DOHH2 (cell line): ENCODE results near the gene CLEC20A.

Experiments used
- H3F3A ChIP-seq: fragments of 200-600 bp; sonication (generic), shearing (Covaris generic); 2 replicates; pipeline ENCODE4 v1.6.0; 2016; ENCODE audit warnings: antibody characterized with exemption, mild to moderate bottlenecking; ENCODE audit not compliant: control insufficient read depth, insufficient read depth
- H3K27ac ChIP-seq: fragments of 200-600 bp; sonication (generic); 2 replicates; pipeline ENCODE4 v1.5.1; 2014; ENCODE audit warnings: low read depth, mild to moderate bottlenecking, low read length, moderate library complexity
- H3K27me3 ChIP-seq: fragments of 200-600 bp; sonication (generic); 2 replicates; pipeline ENCODE4 v1.6.1; 2014; ENCODE audit warnings: mild to moderate bottlenecking, low read length, mixed read lengths; ENCODE audit not compliant: control insufficient read depth
- H3K36me3 ChIP-seq: fragments of 200-600 bp; sonication (generic); 2 replicates; pipeline ENCODE4 v1.6.1; 2014; ENCODE audit warnings: mild to moderate bottlenecking, low read length, moderate library complexity, mixed read lengths; ENCODE audit not compliant: control insufficient read depth
- H3K4me1 ChIP-seq: fragments of 200-600 bp; sonication (generic); 2 replicates; pipeline ENCODE4 v1.6.1; 2014; ENCODE audit warnings: mild to moderate bottlenecking, low read length, mixed read lengths; ENCODE audit not compliant: control insufficient read depth
- H3K4me2 ChIP-seq: fragments of 200-600 bp; sonication (generic); 2 replicates; pipeline ENCODE4 v1.6.0; 2014; ENCODE audit warnings: mild to moderate bottlenecking, low read length, moderate library complexity
- H3K4me3 ChIP-seq: fragments of 200-600 bp; sonication (generic); 2 replicates; pipeline ENCODE4 v1.5.1; 2014; ENCODE audit warnings: mild to moderate bottlenecking, low read length, mixed read lengths
- H3K79me2 ChIP-seq: fragments of 200-600 bp; sonication (generic); 2 replicates; pipeline ENCODE4 v1.6.1; 2014; ENCODE audit warnings: mild to moderate bottlenecking, low read length, mixed read lengths; ENCODE audit not compliant: control insufficient read depth
- H3K9me2 ChIP-seq: fragments of 200-600 bp; sonication (generic); replicated peaks from 2 replicates; pipeline ENCODE4 v1.6.1; 2014; ENCODE audit warnings: mild to moderate bottlenecking, low read length, mixed read lengths; ENCODE audit not compliant: control insufficient read depth
- H3K9me3 ChIP-seq: fragments of 200-600 bp; sonication (generic); 2 replicates; pipeline ENCODE4 v1.6.1; 2014; ENCODE audit warnings: antibody characterized with exemption, low read length, mixed read lengths; ENCODE audit not compliant: control insufficient read depth, insufficient read depth
- H4K20me1 ChIP-seq: fragments of 200-600 bp; sonication (generic); 2 replicates; pipeline ENCODE4 v1.6.0; 2014; ENCODE audit warnings: low read depth, mild to moderate bottlenecking, antibody characterized with exemption, low read length, moderate library complexity; ENCODE audit not compliant: control insufficient read depth, insufficient read depth
- CTCF ChIP-seq: fragments of 200-600 bp; sonication (generic); IDR thresholded peaks from one replicate; pipeline ENCODE4 v1.5.1; 2014; ENCODE audit warnings: antibody characterized with exemption, mild to moderate bottlenecking, low read depth, low read length; ENCODE audit not compliant: poor library complexity, severe bottlenecking
- EZH2phosphoT487 ChIP-seq: fragments of 200-600 bp; sonication (generic); IDR thresholded peaks from 2 replicates; pipeline ENCODE4 v1.6.1; 2017; ENCODE audit warnings: borderline replicate concordance, mild to moderate bottlenecking, antibody characterized with exemption, low read length, moderate library complexity, mixed read lengths

CLEC20A gene

DNA sequence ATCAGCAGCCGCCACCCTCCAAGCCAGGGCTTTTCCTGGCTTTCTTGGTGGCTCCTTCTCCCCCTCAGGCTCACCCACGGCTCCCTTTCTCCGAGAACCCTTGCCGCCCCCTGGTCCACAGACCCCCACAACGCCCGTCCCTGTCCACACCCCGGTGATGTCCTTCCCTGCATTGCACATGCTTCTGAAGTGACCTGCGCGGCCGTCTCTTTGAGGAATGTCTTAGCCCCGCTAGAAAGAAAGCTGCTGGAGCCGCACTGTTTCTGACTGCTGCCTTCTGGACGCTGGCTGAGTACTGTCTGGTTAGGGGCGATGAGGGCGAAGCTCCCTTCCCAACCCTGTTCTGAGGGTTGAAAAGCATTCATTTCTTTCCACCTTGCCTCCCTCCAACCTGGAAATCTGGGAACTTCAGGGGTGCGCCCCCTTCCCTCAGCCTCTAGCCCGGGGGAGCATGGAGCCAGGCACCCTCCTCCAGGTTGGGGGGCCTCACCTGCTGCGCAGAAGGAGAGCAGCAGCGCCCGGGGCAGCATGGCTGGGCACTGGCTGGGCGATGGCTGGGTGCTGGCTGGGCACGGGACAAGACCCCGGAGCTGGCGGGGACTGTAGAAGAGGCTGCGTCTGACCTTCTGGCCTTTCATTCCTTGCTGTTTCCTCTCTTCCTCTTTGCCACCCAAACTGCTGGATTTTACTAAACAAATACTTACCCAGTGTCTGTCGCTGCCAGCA lies at the start of gene CLEC20A:
Gene CLEC20A, minus strand, starts transcription at position 555 of the 726 bp plus-strand sequence. Its CDS starts 25 bp downstream, at position 530.
- Histone ChIP-seq H3K4me2 (no peak within 1 kb of the TSS), H3K9me2 (no peaks in the 10 kb centered on the region), H3K79me2 (no peaks in the 10 kb centered on the region), H3K27me3 (no peaks in the 10 kb centered on the region), H3K4me1 (no peaks in the 10 kb centered on the region), H3K4me3 (no peak within 1 kb of the TSS), H3F3A (no peaks in the 10 kb centered on the region), H4K20me1 (no peaks in the 10 kb centered on the region), H3K27ac (no peak within 1 kb of the TSS), H3K36me3 (no peaks in the 10 kb centered on the region), H3K9me3 (no peaks in the 10 kb centered on the region)
- TF ChIP-seq EZH2phosphoT487: no peak

DNA sequence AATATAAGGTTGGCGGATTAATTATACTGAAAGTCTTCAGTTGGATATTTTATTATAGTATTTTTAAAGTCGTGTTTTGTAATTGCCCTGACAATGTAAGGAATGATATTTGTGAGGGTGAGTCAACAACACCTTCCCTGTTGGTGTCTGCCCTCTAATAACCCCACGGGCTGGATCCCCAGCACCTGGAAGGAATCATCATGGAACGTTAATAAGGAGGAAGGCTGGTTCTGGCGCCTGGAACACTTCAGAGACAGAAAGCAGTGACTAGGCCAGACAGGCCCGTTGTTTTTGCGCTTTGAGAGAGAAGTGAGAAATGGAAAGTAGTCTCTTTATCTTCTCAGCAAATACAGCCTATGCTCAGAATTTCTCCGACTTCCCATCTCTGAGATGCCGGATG lies 47.8 kb upstream of the CLEC20A start:
- no peaks in the 10 kb centered on the region for H4K20me1 ChIP-seq
- H3K36me3 ChIP-seq: peaks cover 53% of the 10 kb centered on the region
- TF ChIP-seq CTCF (no peak), EZH2phosphoT487 (no peak)
- no peaks in the 10 kb centered on the region for H3K9me2 ChIP-seq
- no peaks in the 10 kb centered on the region for H3K27me3 ChIP-seq
- H3K27ac ChIP-seq: peak overlapping the region; percentile 81
- H3K79me2 ChIP-seq: peaks cover 37% of the 10 kb centered on the region
- H3K4me3 ChIP-seq: peak overlapping the region; percentile 92
- H3K4me2 ChIP-seq: peak overlapping the region; percentile 98
- no peaks in the 10 kb centered on the region for H3K9me3 ChIP-seq
- no peaks in the 10 kb centered on the region; the same call in 1 of the 2 replicates for H3F3A ChIP-seq
- peaks cover 43% of the 10 kb centered on the region for H3K4me1 ChIP-seq

GRCh38 chr1:178543290-178543607 lies 46.5 kb upstream of the CLEC20A start:
- no peaks in the 10 kb centered on the region for H3K27me3 ChIP-seq
- H4K20me1 ChIP-seq: no peaks in the 10 kb centered on the region
- H3K79me2 ChIP-seq: peaks cover 37% of the 10 kb centered on the region
- no peaks in the 10 kb centered on the region; the same call in 1 of the 2 replicates for H3F3A ChIP-seq
- peak overlapping the region; percentile 98 for H3K4me2 ChIP-seq
- TF ChIP-seq EZH2phosphoT487 (no peak), CTCF (no peak)
- peaks cover 42% of the 10 kb centered on the region for H3K36me3 ChIP-seq
- H3K27ac ChIP-seq: peak overlapping the region; percentile 81
- H3K4me1 ChIP-seq: peaks cover 43% of the 10 kb centered on the region
- no peaks in the 10 kb centered on the region for H3K9me2 ChIP-seq
- H3K4me3 ChIP-seq: peak overlapping the region; percentile 92
- H3K9me3 ChIP-seq: no peaks in the 10 kb centered on the region

DNA sequence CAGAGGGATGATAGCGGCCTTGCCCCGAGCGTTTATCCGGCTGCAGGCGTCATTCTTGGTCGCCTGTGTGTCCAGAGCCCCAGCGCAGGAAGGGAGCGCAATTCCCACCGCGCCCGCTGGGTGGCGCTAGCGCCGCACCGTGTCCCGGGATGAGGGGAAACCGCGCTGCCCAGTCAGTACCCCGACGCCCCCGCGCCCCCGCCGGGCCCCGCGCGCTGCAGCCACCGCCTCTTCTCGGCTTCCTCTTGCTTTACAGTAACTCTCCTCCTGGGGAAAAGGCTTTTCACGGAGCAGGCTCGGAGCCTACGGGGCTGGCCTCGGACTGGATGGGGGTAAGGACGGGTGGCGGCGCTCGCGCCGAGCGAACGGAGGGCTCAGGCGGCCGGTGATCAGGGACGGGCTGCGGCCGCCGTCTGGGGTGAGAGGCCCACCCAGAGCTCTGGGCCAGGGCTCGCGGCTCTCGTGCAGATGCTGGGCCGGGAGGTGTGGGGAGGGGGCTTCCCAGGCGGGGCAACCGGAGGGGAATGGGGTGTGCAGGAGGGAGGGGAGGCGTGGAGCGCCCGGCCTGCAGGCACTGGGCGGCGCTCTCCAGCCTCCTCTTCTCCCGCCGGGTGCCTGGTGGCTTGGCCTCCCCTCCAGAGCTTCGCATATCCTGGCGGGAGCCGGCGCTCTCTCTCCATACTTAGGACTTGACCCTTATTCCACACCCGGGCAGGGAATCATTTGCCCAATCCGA lies 46.0 kb upstream of the CLEC20A start:
- H3K27ac ChIP-seq: peak overlapping the region; percentile 81
- peaks cover 37% of the 10 kb centered on the region for H3K36me3 ChIP-seq
- TF ChIP-seq EZH2phosphoT487 (no peak), CTCF (peak; percentile 93)
- no peaks in the 10 kb centered on the region; the same call in 1 of the 2 replicates for H3F3A ChIP-seq
- no peaks in the 10 kb centered on the region for H3K27me3 ChIP-seq
- peak overlapping the region; percentile 98 for H3K4me2 ChIP-seq
- no peaks in the 10 kb centered on the region for H3K9me3 ChIP-seq
- H3K4me1 ChIP-seq: peaks cover 43% of the 10 kb centered on the region
- no peaks in the 10 kb centered on the region for H4K20me1 ChIP-seq
- peaks cover 37% of the 10 kb centered on the region for H3K79me2 ChIP-seq
- H3K9me2 ChIP-seq: no peaks in the 10 kb centered on the region
- H3K4me3 ChIP-seq: peak overlapping the region; percentile 92
